ENCODE measurements around the gene KIF7.

DNA sequence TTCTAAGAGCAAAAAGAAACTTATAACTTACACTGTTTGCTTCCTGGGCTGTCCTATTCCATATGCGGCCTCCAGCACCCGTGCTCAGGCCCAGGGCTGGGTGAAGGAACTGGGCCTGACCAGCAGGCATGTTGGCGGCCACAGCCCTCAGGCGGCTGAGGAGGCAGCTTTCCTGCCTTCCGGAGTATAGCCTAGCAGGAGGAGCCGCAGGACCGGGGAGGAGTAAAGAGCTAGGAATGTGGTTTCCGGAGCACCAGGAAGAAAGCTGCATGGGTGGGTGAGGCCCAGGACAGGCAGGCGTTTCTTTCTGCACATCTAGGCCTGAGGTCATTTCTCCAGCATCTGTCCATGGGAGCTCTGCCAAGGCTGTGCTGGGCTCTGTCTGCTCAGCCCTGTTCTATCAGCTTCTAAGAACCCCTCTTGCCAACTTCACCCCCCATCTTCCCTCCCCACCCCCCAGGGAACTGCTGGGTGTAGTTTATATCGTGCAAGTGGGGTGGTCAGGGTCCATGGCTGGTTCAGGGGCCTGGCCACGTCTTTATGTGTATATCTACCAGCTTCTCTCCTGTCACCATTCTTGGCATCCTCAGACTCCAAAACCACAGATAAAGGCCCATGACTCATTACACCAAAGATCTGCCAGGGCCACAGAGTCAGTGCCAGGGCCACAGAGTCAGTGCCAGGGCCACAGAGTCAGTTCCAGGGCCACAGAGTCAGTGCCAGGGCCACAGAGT lies 7.8 kb upstream of the KIF7 start:
- TF ChIP-seq POLR2A (IDR thresholded peaks at IDR 0.05; ENCODE audit: low read depth, low read length) (no peak), POLR2AphosphoS5 (IDR thresholded peaks at IDR 0.05; ENCODE audit: low read depth, low read length) (no peak)

All from GM12891 (cell line).